ENCODE measurements around the gene LYST. TPM values are rescaled to one million over a fixed set of nuclear protein-coding genes. Genes with fewer than 3 reads are reported as not detected.

The LYST gene
- total RNA-seq, 1 donor from 2014 or later = 78.4 TPM

DNA sequence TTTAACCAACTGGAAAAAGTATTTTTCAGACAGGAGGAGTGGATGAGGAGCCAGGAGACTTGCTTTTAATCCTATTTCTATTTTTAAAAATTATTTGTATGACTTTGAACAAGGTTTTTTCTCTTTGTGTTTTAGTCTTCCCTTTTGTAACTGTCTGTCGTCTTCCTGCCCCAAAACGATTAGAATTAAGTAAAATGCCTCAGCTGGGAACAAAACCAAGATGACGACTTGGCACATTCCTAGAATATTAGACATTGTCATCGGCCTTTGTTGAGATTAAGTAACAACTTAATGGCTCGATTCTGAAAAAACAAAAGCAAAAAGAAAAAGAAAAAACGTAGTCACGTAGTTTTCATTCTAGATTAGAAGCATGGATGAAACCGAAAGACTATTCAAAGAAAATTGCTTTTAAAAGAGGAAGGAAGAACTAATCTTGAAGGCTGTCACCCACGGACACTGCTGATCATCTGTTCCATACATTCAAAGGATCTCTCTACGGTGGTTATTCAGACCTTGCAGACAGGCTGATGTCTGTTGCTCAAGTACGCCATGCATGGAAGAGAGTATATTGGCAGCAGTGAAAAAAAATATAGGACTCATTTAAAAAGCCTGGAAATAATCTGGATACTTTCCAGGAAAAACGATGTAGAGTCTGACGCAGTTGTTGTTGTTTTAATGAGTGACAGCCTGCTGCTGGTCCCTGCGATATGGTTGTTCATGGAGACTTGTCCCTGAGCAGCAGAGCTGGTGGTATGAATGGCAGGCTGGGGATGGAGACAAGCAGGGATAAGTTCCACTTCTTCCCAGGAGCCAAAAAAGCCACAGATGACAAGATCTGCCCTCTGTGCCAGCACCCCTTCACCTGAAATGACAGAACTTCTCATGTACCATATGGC lies 234.0 kb downstream of the LYST start:
- Histone ChIP-seq H3K4me1 (no peaks in the 10 kb centered on the region), H3K27me3 (no peaks in the 10 kb centered on the region), H3K27ac (no peak overlapping the region), H3K9me3 (no peaks in the 10 kb centered on the region), H3K4me3 (peak overlapping the region; percentile 36), H3K36me3 (no peaks in the 10 kb centered on the region)
- TF ChIP-seq, protein P1, sequence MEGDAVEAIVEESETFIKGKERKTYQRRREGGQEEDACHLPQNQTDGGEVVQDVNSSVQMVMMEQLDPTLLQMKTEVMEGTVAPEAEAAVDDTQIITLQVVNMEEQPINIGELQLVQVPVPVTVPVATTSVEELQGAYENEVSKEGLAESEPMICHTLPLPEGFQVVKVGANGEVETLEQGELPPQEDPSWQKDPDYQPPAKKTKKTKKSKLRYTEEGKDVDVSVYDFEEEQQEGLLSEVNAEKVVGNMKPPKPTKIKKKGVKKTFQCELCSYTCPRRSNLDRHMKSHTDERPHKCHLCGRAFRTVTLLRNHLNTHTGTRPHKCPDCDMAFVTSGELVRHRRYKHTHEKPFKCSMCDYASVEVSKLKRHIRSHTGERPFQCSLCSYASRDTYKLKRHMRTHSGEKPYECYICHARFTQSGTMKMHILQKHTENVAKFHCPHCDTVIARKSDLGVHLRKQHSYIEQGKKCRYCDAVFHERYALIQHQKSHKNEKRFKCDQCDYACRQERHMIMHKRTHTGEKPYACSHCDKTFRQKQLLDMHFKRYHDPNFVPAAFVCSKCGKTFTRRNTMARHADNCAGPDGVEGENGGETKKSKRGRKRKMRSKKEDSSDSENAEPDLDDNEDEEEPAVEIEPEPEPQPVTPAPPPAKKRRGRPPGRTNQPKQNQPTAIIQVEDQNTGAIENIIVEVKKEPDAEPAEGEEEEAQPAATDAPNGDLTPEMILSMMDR (IDR thresholded peaks at IDR 0.05) = no peak
- ATAC-seq (no peak), DNase-seq (no peak)
- intact Hi-C loops (cut with DNase I) = no loop called here

DNA sequence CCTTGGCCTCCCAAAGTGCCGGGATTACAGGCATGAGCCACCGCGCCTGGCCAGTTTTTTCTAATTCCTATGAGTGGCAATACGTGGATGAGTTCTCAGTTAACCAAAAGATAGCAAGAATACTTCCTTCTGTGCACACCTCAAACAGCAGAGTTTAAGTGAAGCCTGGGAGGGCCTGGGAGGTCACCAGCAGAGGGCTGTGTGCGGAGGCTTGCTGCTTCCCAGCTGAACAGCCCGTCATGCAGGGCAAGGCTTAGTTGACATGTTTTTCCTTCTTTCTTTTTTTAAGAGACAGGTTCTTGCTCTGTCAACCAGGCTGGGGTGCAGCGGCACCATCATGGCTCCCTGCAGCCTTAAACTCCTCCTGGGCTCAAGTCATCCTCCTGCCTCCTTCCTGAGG lies 234.9 kb downstream of the LYST start:
- Histone ChIP-seq H3K27ac (no peak overlapping the region), H3K36me3 (no peaks in the 10 kb centered on the region), H3K4me3 (no peak overlapping the region), H3K27me3 (no peaks in the 10 kb centered on the region), H3K4me1 (no peaks in the 10 kb centered on the region), H3K9me3 (no peaks in the 10 kb centered on the region)
- intact Hi-C loops (cut with DNase I) = no loop called here
- TF ChIP-seq, protein P1 (IDR thresholded peaks at IDR 0.05) = no peak
- DNase-seq = no peak
- no peak for ATAC-seq

DNA sequence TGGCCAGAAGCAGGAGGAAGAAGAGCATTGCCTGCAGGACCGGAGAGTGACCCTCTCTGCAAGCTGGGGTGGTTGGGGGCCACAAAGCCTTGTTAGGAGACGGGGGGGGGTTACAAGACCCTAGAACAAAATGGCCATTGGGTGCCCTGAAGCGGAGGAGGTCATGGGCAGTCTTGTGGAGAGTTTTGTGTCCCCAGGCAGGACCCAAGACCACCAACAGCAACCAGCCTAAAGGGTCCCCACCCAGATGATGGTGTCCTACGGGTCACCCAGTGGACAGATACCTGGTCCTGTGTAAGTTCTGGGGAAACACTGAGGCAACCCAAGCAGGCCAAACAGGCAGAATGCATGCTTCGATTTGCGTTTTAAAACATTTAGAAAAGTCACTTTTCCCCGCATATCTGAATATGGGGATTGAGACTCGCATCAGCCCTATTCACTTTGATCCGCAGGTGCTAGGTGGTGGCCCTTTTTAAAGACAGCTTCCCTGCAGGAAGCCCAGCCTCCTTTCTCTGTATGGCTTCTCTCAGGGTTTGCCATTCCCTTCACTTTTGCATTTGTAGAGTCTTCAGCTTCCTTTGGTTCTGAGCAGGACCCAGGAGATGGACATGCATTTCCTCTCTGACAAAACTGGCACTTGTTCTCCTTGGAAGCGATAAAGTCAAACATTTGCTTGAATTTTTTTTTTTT lies 238.2 kb downstream of the LYST start:
- Histone ChIP-seq H3K27ac (no peak overlapping the region), H3K27me3 (no peaks in the 10 kb centered on the region), H3K36me3 (no peaks in the 10 kb centered on the region), H3K4me1 (no peaks in the 10 kb centered on the region), H3K4me3 (no peak overlapping the region), H3K9me3 (no peaks in the 10 kb centered on the region)
- intact Hi-C loops (cut with DNase I) = no loop called here
- DNase-seq (no peak), ATAC-seq (no peak)
- TF ChIP-seq, protein P1 (IDR thresholded peaks at IDR 0.05) = no peak

DNA sequence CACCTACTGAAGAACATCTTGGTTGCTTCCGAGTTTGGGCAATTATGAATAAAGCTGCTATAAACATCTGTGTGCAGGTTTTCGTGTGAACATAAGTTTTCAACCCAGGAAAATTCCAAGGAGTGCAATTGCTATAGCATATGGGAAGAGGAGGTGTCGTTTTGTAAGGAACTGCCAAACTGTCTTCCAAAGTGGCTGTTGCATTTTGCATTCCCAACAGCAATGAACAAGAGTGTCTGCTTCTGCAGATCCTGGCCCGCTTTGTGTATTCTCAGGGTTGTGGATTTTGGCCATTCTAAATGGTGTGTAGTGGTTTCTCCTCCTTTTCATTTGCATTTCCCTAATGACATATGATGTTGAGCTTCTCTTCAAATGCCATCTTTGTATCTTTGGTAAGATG lies 240.9 kb downstream of the LYST start:
- Histone ChIP-seq H3K27me3 (peaks cover 4% of the 10 kb centered on the region), H3K27ac (no peak overlapping the region), H3K4me3 (no peak overlapping the region), H3K9me3 (no peaks in the 10 kb centered on the region), H3K4me1 (no peaks in the 10 kb centered on the region), H3K36me3 (no peaks in the 10 kb centered on the region)
- TF ChIP-seq, protein P1 (IDR thresholded peaks at IDR 0.05) = no peak
- no peak for ATAC-seq
- intact Hi-C loops (cut with DNase I) = no loop called here
- DNase-seq = no peak

DNA sequence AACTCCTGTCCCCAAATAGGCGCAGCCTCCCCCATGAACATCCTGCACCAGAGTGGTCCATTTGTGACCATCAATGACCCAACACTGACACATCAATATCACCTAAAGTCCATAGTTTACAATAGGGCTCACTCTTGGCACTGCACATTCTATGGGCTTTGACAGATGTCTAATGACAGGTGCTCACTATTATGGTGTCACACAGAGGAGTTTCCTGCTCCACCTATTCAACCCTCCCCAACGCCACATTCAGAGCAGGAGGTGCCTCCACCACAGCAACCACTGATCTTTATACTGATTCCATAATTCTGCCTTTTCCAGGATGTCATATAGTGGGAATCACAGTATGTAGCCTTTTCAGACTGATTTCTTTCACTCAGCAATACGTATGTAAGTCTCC lies 241.4 kb downstream of the LYST start:
- Histone ChIP-seq H3K4me3 (no peak overlapping the region), H3K36me3 (no peaks in the 10 kb centered on the region), H3K9me3 (no peaks in the 10 kb centered on the region), H3K27ac (no peak overlapping the region), H3K4me1 (no peaks in the 10 kb centered on the region), H3K27me3 (peaks cover 4% of the 10 kb centered on the region)
- ATAC-seq (no peak), DNase-seq (no peak)
- intact Hi-C loops (cut with DNase I) = no loop called here
- TF ChIP-seq, protein P1 (IDR thresholded peaks at IDR 0.05) = no peak

Measured in upper lobe of right lung (tissue), 1 donor.